ENCODE data around the gene SORCS2. TPM values are rescaled to one million over a fixed set of nuclear protein-coding genes. Genes with fewer than 3 reads are reported as not detected.

Gene SORCS2
- total RNA-seq, 2 experiments from 2014 or later, result not detected

DNA sequence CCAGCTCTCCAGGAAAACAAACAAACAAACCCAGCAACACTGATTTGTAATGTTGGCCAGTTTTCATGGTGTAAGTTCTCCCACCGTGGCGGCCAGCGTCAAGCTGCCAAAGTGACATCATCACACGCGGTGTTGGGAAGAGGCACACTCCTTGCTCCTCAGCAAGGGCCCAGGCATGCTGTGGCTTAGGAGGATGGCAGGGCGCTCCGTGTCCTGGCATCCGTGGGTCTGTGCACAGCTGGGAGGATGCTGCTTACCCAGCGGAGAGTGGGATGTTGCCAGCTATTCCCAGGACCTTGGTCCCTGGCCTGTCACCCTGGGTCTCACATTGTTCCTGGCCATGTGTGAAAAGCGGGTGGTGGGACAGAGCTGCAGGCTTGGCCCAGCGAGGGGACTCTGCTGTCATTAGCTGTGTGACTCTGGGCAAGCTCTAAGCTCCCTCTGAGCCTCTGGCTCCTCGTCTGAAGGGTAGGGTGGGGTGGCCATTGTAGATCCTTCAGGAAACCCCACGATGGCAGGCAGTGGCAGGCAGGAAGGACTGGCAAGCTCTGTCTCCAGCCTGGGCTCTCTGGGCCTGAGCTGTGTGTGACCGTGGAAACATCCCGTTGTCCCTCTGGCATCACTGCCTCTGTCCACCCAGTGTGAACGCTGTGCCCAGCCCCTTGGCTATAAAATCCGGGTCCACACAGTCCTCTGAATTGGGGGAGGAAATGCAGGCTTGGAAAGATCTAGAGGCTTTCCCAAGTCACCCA lies 231.6 kb downstream of the SORCS2 start:
- CTCF ChIA-PET, result no interaction called here
- ATAC-seq, result no peak
- DNase-seq, result no peak
- no peaks in the 10 kb centered on the region for H3K9me3 Mint-ChIP-seq (ENCODE audit: insufficient read depth)
- no peaks in the 10 kb centered on the region for H3K4me1 Mint-ChIP-seq (ENCODE audit: low read depth)
- H3K27ac Mint-ChIP-seq, result no peak overlapping the region
- H3K4me3 Mint-ChIP-seq, result no peak overlapping the region
- POLR2A ChIA-PET, result no interaction called here
- no peaks in the 10 kb centered on the region for H3K36me3 Mint-ChIP-seq (ENCODE audit: low read depth)
- no peaks in the 10 kb centered on the region for H3K27me3 Mint-ChIP-seq (ENCODE audit: low read depth)

GRCh38 chr4:7424553-7425111 lies 232.3 kb downstream of the SORCS2 start:
- H3K27me3 Mint-ChIP-seq (ENCODE audit: low read depth), result no peaks in the 10 kb centered on the region
- CTCF ChIA-PET, result no interaction called here
- H3K4me1 Mint-ChIP-seq (ENCODE audit: low read depth), result no peaks in the 10 kb centered on the region
- ATAC-seq, result no peak
- no peaks in the 10 kb centered on the region for H3K9me3 Mint-ChIP-seq (ENCODE audit: insufficient read depth)
- no peak for DNase-seq
- no peaks in the 10 kb centered on the region for H3K36me3 Mint-ChIP-seq (ENCODE audit: low read depth)
- H3K4me3 Mint-ChIP-seq, result no peak overlapping the region
- no peak overlapping the region for H3K27ac Mint-ChIP-seq
- POLR2A ChIA-PET, result no interaction called here

DNA sequence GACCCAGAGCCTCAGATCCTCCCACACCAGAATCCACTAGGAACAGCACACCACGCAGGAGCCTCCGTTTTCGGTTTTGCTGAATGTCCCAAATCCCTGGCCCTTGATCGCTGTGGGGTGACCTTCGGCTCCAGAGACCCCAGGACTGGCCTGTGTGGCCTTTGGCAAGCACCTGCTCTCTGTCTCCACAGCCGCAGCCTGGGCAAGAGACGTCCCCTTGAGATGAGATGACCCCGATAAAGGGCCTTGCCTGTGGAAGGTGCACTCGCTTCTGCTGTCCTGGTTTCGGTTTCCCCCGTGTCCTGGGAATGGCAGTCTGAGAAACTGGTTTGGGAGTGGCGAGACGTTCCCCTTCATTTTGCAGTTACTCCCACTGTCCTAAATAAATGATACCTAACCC lies 232.8 kb downstream of the SORCS2 start:
- Mint-ChIP-seq H3K4me1 (ENCODE audit: low read depth) (no peaks in the 10 kb centered on the region), H3K27ac (no peak overlapping the region), H3K36me3 (ENCODE audit: low read depth) (no peaks in the 10 kb centered on the region), H3K27me3 (ENCODE audit: low read depth) (no peaks in the 10 kb centered on the region), H3K9me3 (ENCODE audit: insufficient read depth) (no peaks in the 10 kb centered on the region), H3K4me3 (no peak overlapping the region)
- DNase-seq (no peak), ATAC-seq (no peak)
- ChIA-PET CTCF (no interaction called here), POLR2A (no interaction called here)

DNA sequence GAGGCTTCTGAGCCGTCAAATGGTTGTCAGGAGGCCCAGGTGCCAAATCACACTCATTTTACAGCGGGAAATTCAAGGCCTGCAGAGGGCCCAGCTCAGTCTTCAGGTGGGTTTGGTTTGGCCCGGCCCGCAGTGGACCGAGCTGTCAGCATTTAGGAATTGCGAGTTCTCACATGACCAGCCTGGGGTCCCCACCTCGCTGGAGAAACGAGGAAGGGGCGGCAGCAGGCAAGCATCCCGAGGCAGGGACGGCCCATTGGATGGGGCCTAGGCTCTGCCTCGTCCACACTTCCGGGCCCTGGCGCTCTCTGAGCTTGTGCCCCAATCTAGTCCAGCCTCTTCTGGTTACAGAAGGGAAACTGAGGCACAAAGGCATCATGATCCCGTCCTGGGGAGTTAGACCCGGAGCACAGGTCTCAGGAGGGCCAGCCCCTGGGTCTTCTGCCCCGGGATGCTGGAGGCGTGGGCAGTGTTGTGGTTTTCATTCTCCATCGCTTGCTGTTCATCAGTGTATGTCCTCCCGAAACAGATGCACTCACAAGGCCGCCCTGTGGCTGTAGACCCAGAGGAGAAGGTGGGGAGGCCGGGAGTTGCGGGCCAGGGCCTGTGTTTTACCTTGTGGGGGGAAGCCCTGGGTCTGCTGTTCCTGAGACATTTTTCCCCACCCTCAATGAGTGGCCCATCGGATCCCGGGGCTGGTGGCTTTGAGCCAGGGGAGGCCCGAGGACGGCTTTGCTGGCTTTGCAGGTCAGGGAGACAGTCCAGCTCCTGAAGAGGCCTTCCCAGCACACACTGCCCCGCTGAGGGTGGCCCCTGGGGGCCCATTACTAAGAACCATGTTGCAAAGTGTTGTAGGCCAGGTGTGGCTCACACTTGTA lies 233.5 kb downstream of the SORCS2 start:
- Mint-ChIP-seq H3K36me3 (ENCODE audit: low read depth) (no peaks in the 10 kb centered on the region), H3K4me1 (ENCODE audit: low read depth) (no peaks in the 10 kb centered on the region), H3K4me3 (no peak overlapping the region), H3K9me3 (ENCODE audit: insufficient read depth) (no peaks in the 10 kb centered on the region), H3K27me3 (ENCODE audit: low read depth) (no peaks in the 10 kb centered on the region), H3K27ac (no peak overlapping the region)
- DNase-seq (no peak), ATAC-seq (no peak)
- ChIA-PET POLR2A (no interaction called here), CTCF (no interaction called here)

GRCh38 chr4:7426525-7427171 lies 234.3 kb downstream of the SORCS2 start:
- Mint-ChIP-seq H3K4me3 (no peak overlapping the region), H3K4me1 (ENCODE audit: low read depth) (no peaks in the 10 kb centered on the region), H3K27ac (no peak overlapping the region), H3K27me3 (ENCODE audit: low read depth) (no peaks in the 10 kb centered on the region), H3K36me3 (ENCODE audit: low read depth) (no peaks in the 10 kb centered on the region), H3K9me3 (ENCODE audit: insufficient read depth) (no peaks in the 10 kb centered on the region)
- DNase-seq (no peak), ATAC-seq (no peak)
- POLR2A ChIA-PET, result no interaction called here
- CTCF ChIA-PET, result no interaction called here

DNA sequence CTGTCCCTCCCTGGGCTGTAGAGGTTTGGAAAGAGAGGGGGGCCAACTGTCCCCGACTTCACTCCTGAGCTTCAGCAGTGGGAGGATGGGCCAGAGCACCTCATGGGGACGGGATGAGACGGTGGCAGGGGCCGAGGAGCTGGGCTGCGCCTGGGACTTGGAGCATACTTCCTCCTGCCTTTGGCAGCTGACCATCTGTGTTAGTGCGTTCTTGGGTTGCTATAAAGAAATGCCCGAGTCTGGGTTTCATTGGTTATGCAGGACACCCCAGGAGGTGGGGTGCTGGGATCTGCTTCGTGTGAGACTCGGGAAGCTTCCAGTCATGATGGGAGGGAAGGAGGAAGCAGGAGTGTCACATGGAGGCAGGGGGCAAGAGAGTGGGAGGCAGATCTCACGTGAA lies 235.0 kb downstream of the SORCS2 start:
- Mint-ChIP-seq H3K9me3 (ENCODE audit: insufficient read depth) (no peaks in the 10 kb centered on the region), H3K4me1 (ENCODE audit: low read depth) (no peaks in the 10 kb centered on the region), H3K4me3 (no peak overlapping the region), H3K27ac (no peak overlapping the region), H3K36me3 (ENCODE audit: low read depth) (no peaks in the 10 kb centered on the region), H3K27me3 (ENCODE audit: low read depth) (no peaks in the 10 kb centered on the region)
- POLR2A ChIA-PET, result no interaction called here
- CTCF ChIA-PET, result no interaction called here
- ATAC-seq, result no peak
- no peak for DNase-seq

DNA sequence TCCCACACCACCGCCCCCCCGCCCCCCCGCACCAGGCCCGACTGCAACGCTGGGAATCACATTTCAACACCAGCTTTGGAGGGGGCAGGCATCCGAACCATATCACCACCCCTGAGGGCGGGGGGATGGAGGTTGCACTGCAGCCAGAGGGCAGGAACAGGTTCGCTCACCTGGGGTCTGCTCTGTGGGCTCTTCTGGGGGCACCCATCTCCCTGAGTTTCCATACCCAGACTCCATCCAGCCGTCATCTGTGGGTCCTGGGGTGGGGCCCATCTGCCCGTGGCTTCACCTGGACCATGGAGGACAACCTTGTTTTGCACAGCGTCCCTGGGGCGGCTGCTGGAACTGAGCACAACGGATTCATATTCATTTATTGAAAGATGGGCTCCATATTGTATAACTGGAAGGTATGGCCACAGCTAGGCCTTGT lies 235.5 kb downstream of the SORCS2 start:
- ChIA-PET CTCF (no interaction called here), POLR2A (no interaction called here)
- no peak for DNase-seq

DNA sequence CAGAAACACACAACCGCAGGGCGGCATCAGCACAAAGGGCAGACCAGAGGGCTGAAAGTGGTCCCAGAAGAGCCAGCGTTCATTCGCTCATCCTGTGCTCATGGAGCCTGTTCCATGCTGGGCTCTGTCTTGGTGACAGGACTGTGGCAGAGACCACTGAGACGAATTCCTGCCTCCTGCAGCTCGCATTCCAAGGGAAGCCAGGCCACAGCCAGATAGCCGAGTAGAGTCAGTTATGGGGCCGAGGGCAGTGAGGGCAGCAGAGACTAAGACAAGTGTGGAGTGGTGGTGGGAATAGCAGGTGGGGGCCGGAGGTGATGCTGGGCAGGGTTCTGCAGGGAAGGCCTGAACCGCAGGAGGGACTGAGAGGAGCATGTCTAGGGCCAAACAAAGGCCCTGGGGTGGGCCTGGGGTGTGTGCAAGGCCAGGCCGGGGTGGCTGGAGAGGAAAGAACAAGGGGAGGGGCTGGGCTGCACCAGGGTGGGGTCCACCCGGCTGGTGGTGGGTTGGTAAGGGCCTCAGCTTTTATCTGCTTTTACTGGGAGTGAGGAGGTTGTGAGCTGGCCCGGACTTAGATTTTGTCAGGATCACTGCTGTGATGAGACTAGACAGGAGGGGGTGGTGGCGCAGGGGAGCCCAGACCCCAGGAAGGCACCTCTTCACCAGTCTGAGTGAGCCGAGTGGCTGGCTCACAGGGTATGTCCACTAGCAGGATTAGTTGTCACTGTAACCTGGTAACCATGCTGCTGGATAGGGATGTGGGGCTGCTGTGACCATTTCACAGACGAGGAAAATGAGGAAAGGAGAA lies 236.1 kb downstream of the SORCS2 start:
- Mint-ChIP-seq H3K4me3 (no peak overlapping the region), H3K27ac (no peak overlapping the region), H3K9me3 (ENCODE audit: insufficient read depth) (no peaks in the 10 kb centered on the region), H3K36me3 (ENCODE audit: low read depth) (no peaks in the 10 kb centered on the region), H3K4me1 (ENCODE audit: low read depth) (no peaks in the 10 kb centered on the region), H3K27me3 (ENCODE audit: low read depth) (no peaks in the 10 kb centered on the region)
- CTCF ChIA-PET, result no interaction called here
- POLR2A ChIA-PET, result no interaction called here
- ATAC-seq (no peak), DNase-seq (no peak)

More for the DNA sequence above, 235.5 kb downstream of the SORCS2 start:
- no peak for ATAC-seq
- no peaks in the 10 kb centered on the region for H3K9me3 Mint-ChIP-seq (ENCODE audit: insufficient read depth)
- no peaks in the 10 kb centered on the region for H3K36me3 Mint-ChIP-seq (ENCODE audit: low read depth)
- no peaks in the 10 kb centered on the region for H3K4me1 Mint-ChIP-seq (ENCODE audit: low read depth)
- no peaks in the 10 kb centered on the region for H3K27me3 Mint-ChIP-seq (ENCODE audit: low read depth)
- no peak overlapping the region for H3K27ac Mint-ChIP-seq
- no peak overlapping the region for H3K4me3 Mint-ChIP-seq

GRCh38 chr4:7429069-7429416 lies 236.7 kb downstream of the SORCS2 start:
- Mint-ChIP-seq H3K27ac (no peak overlapping the region), H3K27me3 (ENCODE audit: low read depth) (no peaks in the 10 kb centered on the region), H3K4me1 (ENCODE audit: low read depth) (no peaks in the 10 kb centered on the region), H3K9me3 (ENCODE audit: insufficient read depth) (no peaks in the 10 kb centered on the region), H3K4me3 (no peak overlapping the region), H3K36me3 (ENCODE audit: low read depth) (no peaks in the 10 kb centered on the region)
- ATAC-seq (no peak), DNase-seq (no peak)
- ChIA-PET POLR2A (no interaction called here), CTCF (no interaction called here)

- Mint-ChIP-seq H3K36me3 (ENCODE audit: low read depth) (no peaks in the 10 kb centered on the region), H3K9me3 (ENCODE audit: insufficient read depth) (no peaks in the 10 kb centered on the region), H3K4me1 (ENCODE audit: low read depth) (no peaks in the 10 kb centered on the region), H3K4me3 (no peak overlapping the region), H3K27ac (no peak overlapping the region), H3K27me3 (ENCODE audit: low read depth) (no peaks in the 10 kb centered on the region)
- DNase-seq (no peak), ATAC-seq (no peak)
- ChIA-PET CTCF (no interaction called here), POLR2A (no interaction called here)
Measured at GRCh38 chr4:7429601-7430078, 237.3 kb downstream of the SORCS2 start.

DNA sequence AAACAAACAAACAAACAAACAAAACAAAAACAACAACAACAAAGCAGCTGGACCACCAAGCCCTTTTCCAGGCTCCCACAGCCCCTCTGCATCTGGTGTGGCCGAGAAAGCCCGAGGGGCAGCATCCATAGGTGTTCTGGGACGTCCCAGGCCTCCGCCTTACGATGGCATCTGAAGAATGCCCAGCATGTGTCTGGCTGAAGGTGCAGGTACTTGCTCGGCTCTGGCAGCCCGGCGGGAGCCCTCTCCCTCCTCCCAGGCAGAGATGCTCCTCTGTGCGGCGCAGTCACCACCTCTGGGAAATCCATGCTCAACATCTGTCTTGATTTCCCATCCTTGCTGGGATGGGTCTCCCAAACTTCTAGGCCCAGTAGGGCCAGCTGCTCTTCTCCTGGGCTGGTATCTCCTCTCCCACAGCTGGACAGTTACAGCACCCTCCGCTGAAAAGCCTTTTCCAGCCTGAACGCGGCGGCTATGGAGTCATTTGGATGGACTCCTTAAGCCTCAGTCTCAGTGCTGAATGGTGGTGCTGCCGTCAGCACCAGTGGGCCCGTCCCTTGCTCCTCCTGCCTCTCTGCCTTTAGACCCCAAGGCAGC lies 238.1 kb downstream of the SORCS2 start:
- no peak for ATAC-seq
- Mint-ChIP-seq H3K4me3 (no peak overlapping the region), H3K36me3 (ENCODE audit: low read depth) (no peaks in the 10 kb centered on the region), H3K27me3 (ENCODE audit: low read depth) (no peaks in the 10 kb centered on the region), H3K4me1 (ENCODE audit: low read depth) (no peaks in the 10 kb centered on the region), H3K9me3 (ENCODE audit: insufficient read depth) (no peaks in the 10 kb centered on the region), H3K27ac (no peak overlapping the region)
- no peak for DNase-seq
- POLR2A ChIA-PET, result no interaction called here
- CTCF ChIA-PET, result no interaction called here

Measured in activated CD8-positive, alpha-beta T cell treated with anti-CD3 and anti-CD28 coated beads, Interleukin-2, amount 10 ng/mL, durations not matched to agents 7 days and 5 days (primary cell).